Non-pigmented ciliary epithelial cell (primary cell): ENCODE data around the gene PNPLA2.

Experiments
- DNase-seq: peaks from one replicate; pipeline ENCODE4 v3.0.0-alpha.2; 2010; ENCODE audit warnings: low read depth

Gene PNPLA2

GRCh38 chr11:831118-831864 lies 12.6 kb downstream of the PNPLA2 start:
- DNase-seq = no peak

GRCh38 chr11:831961-832528 lies 13.3 kb downstream of the PNPLA2 start:
- no peak for DNase-seq

GRCh38 chr11:832529-833113 lies 13.9 kb downstream of the PNPLA2 start, which contains the start of gene CD151:
CD151 (plus strand) TSS chr11:832952; CDS start chr11:836070, 3,118 bp downstream.
- no peak for DNase-seq

GRCh38 chr11:833114-833791 lies 14.5 kb downstream of the PNPLA2 start:
- DNase-seq = no peak

- no peak for DNase-seq
These were observed 15.2 kb downstream of the PNPLA2 start for GRCh38 chr11:833849-834311.

- DNase-seq = no peak
These were observed 15.9 kb downstream of the PNPLA2 start for GRCh38 chr11:834371-835316.

GRCh38 chr11:836274-836673 lies 17.6 kb downstream of the PNPLA2 start:
- no peak for DNase-seq

GRCh38 chr11:836700-837099 lies 18.0 kb downstream of the PNPLA2 start:
- DNase-seq = no peak

- no peak for DNase-seq
These were observed 18.7 kb downstream of the PNPLA2 start for GRCh38 chr11:837189-837989.

- no peak for DNase-seq
These were observed 19.2 kb downstream of the PNPLA2 start for GRCh38 chr11:837990-838307.

- DNase-seq = no peak
These were observed 19.9 kb downstream of the PNPLA2 start for GRCh38 chr11:838441-839279.

GRCh38 chr11:839280-839623 lies 20.5 kb downstream of the PNPLA2 start:
- DNase-seq = no peak

- DNase-seq = no peak
These were observed 21.3 kb downstream of the PNPLA2 start for GRCh38 chr11:839875-840617.

GRCh38 chr11:841981-842369 lies 23.3 kb downstream of the PNPLA2 start:
- no peak for DNase-seq

GRCh38 chr11:842370-843002 lies 23.8 kb downstream of the PNPLA2 start, which contains the start of the genes POLR2L and TSPAN4:
POLR2L (minus strand) TSS chr11:842529; CDS start chr11:842508, 21 bp downstream.
TSPAN4 (plus strand) TSS chr11:842852; CDS start chr11:850305, 7,453 bp downstream.
- DNase-seq = no peak

- DNase-seq = no peak
These were observed 24.5 kb downstream of the PNPLA2 start for GRCh38 chr11:843086-843734.

GRCh38 chr11:843818-844692 lies 25.3 kb downstream of the PNPLA2 start:
- peak; percentile 62 for DNase-seq
